HG03432 (cell line): ENCODE results near the gene KDM4B.
"Not testable (repeated sequence)": the region's sequence is repeated elsewhere in the genome, so short reads cannot be mapped to it uniquely, and the experiment has no call there.

Experiments
- ATAC-seq: cut with Tn5 transposase; IDR thresholded peaks from one replicate; pipeline ENCODE4 v1.9.1; 2021; ENCODE audit warnings: mild to moderate bottlenecking, moderate library complexity; ENCODE audit not compliant: unreplicated experiment

KDM4B gene

DNA sequence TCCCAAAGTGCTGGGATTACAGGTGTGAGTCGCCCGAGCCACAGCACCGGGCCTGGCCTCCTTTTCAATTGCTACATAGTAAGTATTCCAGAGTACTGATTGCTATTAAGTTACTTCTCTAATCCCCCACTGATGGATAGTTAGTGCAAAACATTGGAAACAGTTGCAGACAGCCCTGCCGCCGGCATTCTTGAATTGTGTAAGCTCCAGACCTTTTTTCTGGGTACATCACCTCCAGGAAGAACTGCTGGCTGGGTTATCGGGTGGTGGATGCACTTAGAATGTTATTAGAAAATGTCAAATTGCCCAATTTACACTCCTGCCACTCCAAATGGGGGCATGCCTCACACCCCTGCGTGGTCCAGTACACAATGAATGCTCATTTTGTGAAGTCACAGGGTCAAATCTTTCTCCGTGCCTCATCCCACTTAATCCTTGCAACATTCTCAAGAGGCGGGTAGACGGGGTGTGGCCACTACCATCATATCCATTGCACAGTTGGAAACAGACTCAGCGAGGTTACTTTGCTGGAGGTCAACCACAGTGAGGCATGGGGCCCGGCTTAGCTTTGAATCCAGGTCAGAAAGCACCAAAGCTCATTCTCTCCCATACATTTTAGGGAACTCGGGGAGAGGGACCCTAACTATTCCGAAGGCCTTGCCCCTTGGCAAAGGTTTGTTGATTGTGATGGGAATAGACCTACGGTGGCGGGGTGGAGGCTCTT is 1.0 kb upstream of the KDM4B start:
- ATAC-seq: no peak

DNA sequence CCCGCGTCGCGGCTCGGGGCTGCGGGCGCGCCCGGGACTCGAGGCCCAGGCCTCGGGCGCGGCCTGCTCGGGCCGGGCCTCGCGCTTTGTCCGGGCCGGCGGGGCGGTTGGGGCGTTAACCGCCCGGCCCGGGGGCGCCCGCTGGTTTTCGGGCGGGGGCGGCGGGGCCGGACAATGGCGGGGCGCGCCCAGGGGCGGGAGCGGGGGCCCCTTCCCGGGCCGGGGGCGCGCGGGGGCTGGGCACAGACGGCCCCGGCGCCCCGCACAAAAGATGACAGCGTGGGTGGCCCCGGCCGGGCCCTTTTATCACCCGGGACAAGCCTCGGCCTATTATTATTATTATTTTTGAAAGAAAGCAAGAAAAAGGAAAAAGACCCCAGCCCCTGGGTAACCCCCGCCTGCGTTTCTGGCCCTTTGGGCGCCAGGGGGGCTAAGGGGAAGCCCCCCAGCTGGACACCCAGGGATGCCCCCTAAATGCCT is 419 bp downstream of the KDM4B start:
- no peak for ATAC-seq

GRCh38 chr19:4969772-4970531 is 1.0 kb downstream of the KDM4B start:
- ATAC-seq: no peak

- ATAC-seq: no peak
Observed at GRCh38 chr19:4970558-4971423, 1.9 kb downstream of the KDM4B start.

DNA sequence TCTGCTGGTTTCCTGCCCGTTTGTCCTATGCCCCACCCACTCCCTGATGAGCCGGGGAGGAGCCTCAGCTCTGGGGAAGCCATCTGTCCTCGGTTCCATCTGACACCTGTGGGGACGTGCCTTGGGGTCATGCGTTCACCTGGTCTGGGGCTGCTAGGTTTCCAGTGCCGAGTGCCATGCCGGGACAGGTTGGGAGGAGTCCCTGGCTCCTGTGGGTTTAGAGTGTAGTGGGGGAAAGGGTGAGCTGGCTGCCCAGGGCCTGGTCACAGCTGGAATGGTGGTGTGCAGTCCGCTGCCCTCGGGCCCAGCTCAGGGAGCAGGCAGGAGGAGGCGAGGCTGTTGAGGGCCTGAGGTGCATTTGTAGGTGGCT is 2.5 kb downstream of the KDM4B start:
- ATAC-seq: no peak

- no peak for ATAC-seq
Observed at GRCh38 chr19:4971816-4972495, 3.0 kb downstream of the KDM4B start.

DNA sequence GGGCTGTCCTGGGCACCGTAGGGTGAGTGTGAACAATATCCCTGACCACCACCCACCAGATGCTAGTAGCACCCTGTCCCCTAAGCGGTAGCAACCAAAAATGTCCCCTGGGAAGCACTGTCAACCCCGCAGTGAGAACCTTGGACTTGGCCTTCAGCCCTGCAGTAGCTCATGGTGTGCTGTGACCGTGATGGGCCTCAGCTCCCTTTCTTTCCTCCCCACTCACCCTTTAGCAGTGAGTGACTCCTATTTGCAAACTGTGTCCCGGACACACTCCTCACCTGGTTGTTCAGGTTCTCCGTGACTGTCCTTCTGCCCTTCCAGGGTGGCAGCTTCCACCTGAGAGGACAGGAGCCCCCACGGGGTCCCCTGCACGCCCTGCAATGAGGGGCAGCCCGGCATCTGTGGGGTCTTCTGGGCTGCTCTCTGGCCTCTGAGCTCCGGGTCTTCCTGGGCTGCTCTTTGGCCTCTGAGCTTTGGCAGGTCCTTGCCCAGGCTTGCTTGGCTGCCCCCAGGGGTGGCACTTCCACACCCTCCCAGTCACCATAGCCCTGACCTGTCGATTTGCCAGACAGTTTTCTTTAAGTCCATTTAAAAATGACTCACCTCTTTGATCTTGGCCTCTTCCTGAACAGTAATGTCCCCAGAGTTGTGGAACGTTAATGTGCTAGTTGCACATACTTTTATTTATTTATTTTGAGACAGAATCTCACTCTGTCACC is 3.8 kb downstream of the KDM4B start:
- ATAC-seq: no peak

DNA sequence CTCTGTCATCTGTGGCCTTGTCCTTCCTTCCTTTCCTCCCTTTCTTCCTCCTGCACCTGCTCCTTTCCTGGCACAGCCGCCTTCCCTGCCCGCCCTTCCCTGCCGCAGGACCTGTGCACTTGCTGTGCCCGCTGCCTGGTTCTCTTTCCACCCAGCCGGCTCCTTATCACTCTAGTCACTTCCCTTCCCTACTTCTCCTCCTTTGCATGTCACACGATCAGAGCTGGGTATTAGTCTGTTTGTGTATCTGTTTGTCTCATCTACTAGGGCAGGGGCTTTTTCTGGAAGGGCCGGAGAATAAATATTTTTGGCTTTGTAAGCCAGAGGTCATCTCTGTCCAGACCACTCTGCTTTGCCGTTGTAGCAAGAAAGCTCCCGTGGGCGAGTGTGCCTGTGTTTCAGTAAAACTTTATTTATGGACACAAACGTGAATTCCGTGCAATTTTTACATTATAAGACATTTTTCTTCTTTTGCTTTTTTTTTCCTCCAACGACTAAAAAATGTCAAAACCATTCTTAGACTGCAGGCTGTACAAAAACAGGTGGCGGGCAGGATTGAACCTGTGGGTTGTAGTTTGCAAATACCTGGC is 6.1 kb downstream of the KDM4B start:
- no peak for ATAC-seq

- not testable (repeated sequence) for ATAC-seq
Observed at GRCh38 chr19:4975601-4976000, 6.7 kb downstream of the KDM4B start.

- no peak for ATAC-seq
Observed at GRCh38 chr19:4976401-4977298, 7.7 kb downstream of the KDM4B start.

DNA sequence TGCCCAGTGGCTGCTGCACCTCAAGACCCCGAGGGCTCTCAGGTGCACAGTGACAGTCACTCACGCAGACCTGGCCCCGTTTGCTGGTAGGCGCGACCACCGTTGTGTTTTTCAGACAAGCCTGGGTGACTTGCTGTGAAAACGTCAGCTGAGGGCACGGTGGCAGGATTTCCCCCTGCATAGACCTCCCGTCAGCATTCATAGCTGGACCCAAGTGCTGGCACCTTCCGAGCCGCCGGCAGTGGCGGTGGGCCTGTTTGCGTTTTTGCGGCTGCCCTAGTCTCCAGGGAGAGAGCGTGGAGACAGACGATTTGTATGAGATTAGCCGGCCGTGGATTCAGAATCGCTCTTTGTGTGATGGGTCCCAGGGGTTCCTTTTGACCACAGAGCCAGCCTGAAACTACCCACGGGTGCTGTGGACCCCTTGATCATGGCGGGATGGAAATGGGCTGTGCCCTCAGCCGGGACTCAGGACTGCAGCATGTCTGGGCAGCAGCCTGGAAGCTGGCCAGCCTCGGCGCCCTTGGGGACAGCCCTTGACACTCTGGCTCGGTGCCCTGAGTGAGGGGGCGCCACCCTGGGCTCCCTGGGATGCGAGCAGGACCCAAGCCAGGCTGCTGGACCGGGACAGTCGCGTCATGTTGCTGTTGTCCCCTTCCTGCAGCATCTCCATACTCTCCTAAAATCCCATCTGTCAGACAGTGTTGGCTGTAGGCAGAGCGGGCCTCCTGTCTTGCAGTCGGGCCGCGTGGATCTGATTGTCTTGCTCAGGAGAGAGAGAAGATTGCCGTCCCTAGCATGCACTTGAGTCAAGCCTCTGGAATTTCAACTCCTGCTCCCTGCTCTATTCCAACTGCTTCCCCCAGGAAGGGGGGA is 8.6 kb downstream of the KDM4B start:
- no peak for ATAC-seq

DNA sequence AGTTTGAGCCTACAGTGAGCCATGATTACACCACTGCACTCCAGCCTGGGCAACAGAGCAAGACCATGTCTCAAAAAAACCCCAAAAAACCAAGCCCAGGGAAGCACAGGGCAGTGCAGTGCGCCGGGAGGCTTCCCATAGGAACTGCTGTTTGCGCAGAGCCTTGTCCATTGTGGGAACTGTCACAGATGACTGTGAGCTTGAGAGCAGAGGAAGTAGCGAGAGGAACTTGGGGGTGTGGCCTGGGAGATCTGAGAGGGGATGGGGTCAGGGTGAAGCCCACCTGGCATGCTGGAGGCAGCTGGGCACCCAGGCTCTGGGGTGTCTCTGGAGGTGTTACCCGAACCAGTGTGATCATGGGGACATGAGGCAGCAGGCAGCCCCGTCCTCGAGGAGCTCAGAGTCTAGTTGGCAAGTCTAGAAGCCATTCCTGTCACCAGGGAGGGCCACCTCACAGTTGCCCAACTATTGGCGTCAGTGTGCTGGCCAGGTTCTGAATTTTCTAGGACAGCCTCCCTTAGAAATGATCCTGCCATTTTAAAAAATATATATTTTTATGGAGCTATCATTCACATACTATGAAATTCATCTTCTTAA is 10.4 kb downstream of the KDM4B start:
- no peak for ATAC-seq

DNA sequence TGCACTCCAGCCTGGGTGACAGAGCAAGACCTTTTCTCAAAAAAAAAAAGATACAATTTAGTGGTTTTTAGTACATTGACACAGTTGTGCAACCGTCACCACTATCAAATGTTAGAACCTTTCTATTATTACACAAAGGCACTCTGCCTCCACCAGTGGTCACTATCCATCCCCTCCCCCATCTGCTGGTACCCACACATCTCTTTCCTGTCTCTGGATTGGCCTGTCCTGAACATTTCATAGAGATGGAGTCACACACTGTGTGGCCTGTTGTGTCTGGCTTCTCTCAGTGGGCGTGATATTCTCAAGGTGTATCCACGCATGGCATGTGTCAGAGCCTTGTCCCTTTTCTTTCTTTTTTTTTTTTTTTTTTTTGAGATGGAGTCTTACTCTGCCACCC is 11.2 kb downstream of the KDM4B start:
- no peak for ATAC-seq

GRCh38 chr19:4980838-4981680 is 12.1 kb downstream of the KDM4B start:
- ATAC-seq: no peak

DNA sequence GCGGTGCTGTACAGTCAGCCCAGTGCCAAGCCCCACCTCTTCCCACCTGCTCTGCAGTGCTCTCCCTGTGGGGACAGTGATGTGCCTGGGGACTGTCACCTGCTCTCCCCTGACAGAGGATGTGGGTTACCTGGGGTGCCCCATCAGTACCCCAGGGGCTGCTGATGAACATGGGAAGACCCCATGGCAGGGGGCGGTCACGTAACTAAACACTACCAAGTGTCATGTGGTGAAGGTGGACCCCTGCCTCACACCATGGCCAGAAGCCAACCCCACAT is 12.7 kb downstream of the KDM4B start:
- ATAC-seq: no peak

DNA sequence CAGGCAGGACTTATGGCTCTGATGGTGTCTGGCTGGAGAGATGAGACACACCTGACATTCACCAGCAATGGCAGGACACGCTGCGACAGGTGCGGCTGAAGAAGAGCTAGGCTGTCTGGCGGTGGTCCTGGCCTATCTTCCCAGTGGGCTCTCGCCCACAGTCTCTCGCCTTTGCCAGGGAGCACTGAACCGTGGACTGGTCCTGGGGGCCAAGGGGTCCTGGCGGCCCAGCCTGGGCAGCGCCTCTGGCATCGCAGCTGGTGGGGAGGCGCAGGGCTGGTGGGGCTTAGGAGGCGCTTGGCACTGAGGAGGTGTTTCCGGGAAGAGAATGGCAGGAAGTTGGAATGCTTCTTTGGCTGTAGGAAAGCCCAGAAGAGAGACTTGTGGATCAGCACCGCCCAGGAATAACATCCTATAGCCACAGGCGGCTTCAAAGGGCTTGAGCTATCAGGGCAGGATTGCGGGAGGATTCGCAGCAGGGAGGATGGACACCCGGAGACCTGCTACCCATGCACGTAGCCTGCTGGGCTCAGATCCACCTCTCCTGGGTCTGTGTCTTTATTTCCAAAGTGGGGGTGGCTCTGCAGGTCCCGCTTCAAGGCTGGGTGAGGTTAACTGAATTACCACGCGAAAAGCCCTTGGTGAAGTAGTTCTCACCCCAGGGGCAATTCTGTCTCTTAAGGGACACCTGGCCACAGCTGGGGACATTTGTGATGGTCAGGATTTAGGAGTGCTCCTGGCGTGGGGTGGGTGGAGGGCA is 14.6 kb downstream of the KDM4B start:
- no peak for ATAC-seq
